Stimulated activated CD8-positive, alpha-beta memory T cell treated with anti-CD3 and anti-CD28 coated beads, Interleukin-2, amount 100 ng/mL, for 48 hours (primary cell): ENCODE measurements around the gene AKT1.

Experiments used
- DNase-seq, 2 donors: peaks; one replicate each; pipeline ENCODE4 v3.0.0-alpha.2; 2020; ENCODE audit warnings: low read depth in 2 of 2

AKT1 gene

DNA sequence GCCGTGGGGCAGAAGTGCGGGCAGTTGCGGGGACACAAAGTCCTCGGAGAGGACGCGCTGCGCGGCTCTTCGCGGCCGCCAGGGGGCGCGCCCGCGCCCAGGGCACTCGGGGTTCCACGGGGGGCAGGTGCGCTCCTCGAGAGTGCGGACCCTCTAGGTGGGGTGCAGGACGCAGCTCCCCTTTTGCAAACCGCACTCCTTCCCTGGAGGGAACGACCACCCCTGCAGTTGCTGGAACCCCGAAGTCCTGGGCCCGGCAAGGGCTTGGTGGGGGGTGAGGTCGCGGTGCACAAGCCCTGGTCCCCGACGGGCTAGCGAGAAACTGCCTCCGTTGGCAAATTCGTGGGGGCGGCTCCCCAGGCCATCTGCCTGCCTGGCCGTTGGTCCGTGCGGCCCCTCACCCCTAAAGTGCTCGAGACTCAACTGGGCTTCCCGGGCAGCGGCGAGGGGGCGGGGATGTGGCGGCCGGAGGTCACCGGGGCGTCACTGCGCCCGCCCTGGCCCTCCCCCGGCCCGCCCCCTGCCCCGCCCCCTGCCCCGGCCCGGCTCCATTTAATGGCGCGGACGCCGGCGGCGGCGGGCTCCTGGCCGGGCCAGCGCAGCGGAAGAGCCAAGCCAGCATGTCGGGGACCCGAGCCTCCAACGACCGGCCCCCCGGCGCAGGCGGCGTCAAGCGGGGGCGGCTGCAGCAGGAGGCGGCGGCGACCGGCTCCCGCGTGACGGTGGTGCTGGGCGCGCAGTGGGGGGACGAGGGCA lies 71.7 kb downstream of the AKT1 start, which contains the start of gene ADSS1:
Gene ADSS1 (plus strand): TSS at position 579 of the 756 bp plus-strand sequence. CDS start 42 bp downstream, at position 621.
- DNase-seq = peak; percentile 34 to 39

DNA sequence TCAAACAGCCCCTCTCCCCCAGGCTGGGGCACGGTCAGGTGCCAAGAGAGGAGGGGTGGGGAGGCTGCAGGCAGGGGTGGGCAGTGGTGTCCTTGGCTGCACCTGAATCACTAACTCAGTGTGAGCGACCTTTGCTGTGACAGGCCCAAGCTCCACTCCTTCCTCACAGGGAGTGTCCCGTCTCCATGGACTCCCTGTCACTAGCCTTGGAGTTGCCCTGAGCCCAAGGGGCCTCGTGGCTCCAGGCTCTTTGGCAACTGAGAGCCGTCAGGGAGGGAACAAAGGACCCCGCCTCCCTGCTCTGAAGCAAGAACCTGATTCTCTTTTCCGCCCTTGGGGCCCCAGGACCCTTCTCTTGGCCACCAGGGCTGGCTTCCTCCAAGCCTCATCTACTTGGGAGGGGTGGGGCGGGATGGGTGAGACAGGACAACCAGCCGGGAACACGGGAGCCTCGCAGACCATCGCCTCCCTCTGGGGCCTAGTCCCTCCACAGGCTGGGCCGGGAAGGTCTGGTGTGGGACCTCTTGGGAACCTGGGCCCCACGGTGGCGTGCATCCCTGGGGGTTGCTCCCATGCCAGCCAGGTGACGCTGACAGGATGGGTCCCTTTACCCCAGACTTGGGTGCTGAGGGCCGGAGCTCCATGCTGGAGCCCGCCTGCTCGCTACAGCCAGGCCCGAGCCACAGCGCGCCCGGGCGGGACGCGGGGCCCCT lies 72.5 kb downstream of the AKT1 start:
- no peak for DNase-seq

DNA sequence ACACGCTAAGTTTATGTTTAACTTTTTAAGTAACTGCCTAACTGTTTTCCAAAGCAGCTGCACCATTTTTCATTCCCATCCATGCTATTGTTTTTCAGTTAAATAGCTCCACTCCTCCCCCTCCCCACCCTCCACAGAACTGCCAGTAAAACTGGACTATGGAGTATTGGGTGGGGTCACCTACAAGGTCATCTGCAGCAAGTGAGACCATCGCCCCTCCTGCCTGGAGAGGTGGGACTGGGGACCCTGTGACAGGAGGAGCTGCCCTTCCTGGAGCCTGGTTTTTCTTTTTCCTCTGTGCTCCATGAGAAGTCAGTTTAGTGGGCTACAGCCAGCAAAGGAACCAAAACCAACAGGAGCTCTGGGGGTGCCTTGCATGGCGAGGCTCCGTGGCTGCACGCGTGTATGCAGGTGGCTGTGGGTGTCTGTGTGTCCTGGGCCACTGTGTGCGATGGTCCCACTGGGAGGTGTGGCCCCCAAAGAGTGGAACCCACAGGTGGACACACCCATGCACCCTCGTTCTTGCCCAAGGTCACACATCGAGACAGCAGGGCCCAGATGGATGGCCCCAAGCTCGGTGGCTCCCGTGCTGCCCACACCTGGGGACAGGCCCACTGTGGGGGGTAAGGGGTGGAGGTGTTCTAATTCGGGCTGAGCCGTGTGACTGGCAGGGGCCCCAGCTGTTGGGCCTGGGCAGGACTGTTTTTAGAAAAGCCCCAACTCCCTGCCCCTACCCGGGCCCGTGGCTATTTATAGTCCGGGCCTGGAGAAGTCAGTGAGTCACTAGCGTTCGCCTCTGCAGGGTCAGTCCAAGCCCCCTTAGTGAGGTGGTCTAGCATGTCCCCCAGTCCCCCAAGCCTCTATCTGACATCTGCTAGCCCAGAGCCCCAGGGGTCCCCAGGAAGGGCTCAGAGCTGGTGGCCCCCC lies 73.8 kb downstream of the AKT1 start:
- no peak for DNase-seq
